Activated CD4-positive, alpha-beta memory T cell treated with anti-CD3 and anti-CD28 coated beads for 36 hours (primary cell): ENCODE data around the gene LRRIQ1. TPM values are rescaled to one million over a fixed set of nuclear protein-coding genes. Genes with fewer than 3 reads are reported as not detected.
"Not testable (repeated sequence)": the region's sequence is repeated elsewhere in the genome, so short reads cannot be mapped to it uniquely, and the experiment has no call there.

ENCODE experiments used
- CTCF ChIA-PET: fragments of 350-600 bp; sonication (Branson Sonifier 250); formaldehyde crosslinking; loops from one replicate; lab custom pipeline; 2021; ENCODE audit warnings: antibody characterized with exemption, inconsistent platforms; lab: Charles Lee
- POLR2A ChIA-PET: fragments of 350-600 bp; sonication (Branson Sonifier 250); formaldehyde crosslinking; loops from one replicate; lab custom pipeline; 2021; ENCODE audit warnings: antibody characterized with exemption; lab: Charles Lee
- DNase-seq: peaks from one replicate; pipeline ENCODE4 v3.0.0-alpha.2; 2020
- H3K27ac Mint-ChIP-seq: one replicate; pipeline ENCODE4 v1.8.0; 2021; ENCODE audit warnings: mixed read lengths
- H3K27me3 Mint-ChIP-seq: one replicate; pipeline ENCODE4 v1.8.0; 2021; ENCODE audit warnings: mixed read lengths
- H3K36me3 Mint-ChIP-seq: one replicate; pipeline ENCODE4 v1.8.0; 2021; ENCODE audit warnings: mixed read lengths
- H3K4me1 Mint-ChIP-seq: one replicate; pipeline ENCODE4 v1.8.0; 2021; ENCODE audit warnings: low read depth, mixed read lengths
- H3K4me3 Mint-ChIP-seq: one replicate; pipeline ENCODE4 v1.8.0; 2021; ENCODE audit warnings: mild to moderate bottlenecking, mixed read lengths
- H3K9me3 Mint-ChIP-seq: one replicate; pipeline ENCODE4 v1.8.0; 2021; ENCODE audit warnings: mixed read lengths
- intact Hi-C: fragments of 100-400 bp; cut with micrococcal nuclease; formaldehyde crosslinking; loops from one replicate; pipeline ENCODE4 v1.15.1; 2023
- total RNA-seq, 2 experiments: library from RNA; stranded (reverse); gene quantifications; one replicate each; pipeline ENCODE4 v1.2.3, GENCODE V29; 2021

The LRRIQ1 gene, protein sequence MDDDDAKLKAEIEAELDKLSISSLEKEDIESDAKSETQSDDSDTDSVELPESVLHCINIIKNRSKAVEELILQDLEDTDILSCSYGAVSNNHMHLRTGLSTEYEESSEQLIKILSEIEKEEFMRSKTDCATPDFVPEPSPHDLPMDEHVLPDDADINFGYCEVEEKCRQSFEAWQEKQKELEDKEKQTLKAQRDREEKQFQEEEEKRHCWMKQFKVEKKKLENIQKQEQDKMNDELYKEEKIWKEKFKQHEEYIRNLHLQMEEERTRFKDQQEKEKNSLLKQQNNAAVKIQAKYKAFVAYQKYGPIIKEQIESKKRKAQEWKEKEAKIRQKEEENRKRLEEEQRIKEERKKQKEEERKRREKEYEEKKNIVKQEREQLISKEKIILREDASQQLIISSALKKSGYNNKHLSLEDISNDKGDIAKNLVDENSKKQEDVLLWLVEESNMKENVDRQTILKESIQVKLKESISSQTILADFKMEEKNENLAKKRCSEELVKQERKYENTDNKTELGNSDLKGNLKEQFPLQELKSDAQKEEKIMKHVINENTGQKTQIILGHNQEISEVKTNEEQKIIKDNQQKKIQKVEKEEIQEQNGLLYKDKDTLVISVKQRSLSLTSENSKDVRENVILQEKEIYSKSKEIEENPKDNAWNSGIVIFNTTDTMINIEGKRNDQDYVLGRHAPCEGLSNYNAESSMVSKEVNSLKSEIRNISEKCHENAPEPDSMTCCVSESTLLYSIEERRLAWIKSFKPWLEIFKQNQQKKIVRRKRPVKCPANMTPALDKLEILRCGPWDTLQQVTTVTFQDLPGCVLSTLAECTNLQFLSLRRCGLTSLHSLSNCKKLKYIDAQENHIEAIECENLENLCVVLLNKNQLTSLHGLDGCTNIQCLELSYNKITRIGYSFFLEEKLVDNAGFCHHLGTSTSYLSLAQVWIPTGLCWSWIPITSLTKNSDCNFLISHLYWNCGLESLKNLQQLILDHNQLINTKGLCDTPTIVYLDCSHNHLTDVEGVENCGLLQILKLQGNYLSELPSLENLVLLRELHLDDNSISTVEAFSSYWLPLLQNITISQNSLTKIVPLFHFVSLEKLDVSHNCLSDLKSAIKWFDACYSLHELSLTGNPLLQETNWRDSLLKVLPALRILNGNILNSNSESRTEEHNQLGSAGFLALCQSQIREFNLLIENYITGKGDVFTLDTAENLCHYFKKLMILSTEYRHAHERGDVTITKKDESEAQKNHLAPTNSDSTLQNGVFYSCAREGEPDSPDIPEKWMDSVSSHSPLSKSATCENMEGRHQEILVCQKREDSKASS (N-terminal part only)
- not detected for total RNA-seq

DNA sequence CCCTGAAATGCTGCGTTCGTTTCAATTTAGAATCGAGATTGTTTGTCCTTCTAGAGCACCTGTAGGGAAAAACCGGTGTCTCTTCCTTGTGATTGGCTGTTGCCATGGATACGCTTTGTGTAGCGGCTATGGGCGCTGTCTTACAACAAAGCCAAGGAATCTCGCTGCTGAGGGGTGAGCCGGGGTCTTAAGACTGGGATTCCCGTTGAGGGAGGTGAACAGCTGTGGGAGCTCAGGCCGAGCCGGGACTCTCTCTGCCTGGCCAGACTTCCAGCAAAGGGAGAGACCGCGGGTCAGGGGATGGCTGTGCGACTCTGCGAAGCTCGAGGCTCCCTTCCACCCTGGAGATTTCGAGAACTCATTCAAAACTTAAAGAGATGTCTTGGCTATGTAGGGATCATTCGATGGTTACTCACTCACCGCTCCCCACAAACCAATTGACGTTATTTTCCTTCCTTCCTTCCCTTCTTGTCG is at the start of gene LRRIQ1, which contains the start of gene TSPAN19:
Gene LRRIQ1, plus strand, starts transcription at position 118 of the 474 bp plus-strand sequence. CDS start 1,826 bp downstream, outside the sequence.
Gene TSPAN19, minus strand, starts transcription at position 44 of the 474 bp plus-strand sequence. CDS start 6,331 bp downstream, outside the sequence.
- ChIA-PET CTCF (interaction anchor here (0.9 to 2.2 kb wide), 2 partner anchors 87 to 162 kb away, joined by 4 to 6 read pairs; no protein-coding TSS in a partner anchor), POLR2A (no interaction called here)
- Mint-ChIP-seq H3K27me3 (peaks cover 5% of the 10 kb centered on the region), H3K36me3 (no peaks in the 10 kb centered on the region), H3K9me3 (no peaks in the 10 kb centered on the region), H3K27ac (no peak within 1 kb of the TSS), H3K4me1 (peaks cover 3% of the 10 kb centered on the region), H3K4me3 (peak within 1 kb of the TSS; percentile 68)
- peak; percentile 42 for DNase-seq
- intact Hi-C loops: no loop called here

DNA sequence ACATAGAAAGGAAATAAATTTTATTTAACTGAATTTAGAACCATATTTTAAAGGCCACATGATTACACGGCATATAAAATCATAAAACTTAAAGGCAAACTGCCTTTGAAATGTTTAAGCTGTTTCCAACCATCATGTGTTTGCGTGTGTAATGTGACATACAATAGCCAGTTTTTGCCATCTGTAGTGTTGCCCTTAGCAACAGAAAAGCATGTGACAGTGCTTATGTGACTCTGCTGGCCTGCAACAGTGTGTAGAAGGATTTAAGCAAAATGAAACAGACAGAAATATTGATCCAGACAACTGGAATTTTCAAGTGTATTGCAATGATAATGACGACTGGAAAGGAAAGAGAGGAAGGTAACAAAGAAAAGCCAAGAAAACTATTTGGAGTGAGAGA is 49.6 kb upstream of the LRRIQ1 start:
- no peaks in the 10 kb centered on the region for H3K27me3 Mint-ChIP-seq
- no peak overlapping the region for H3K27ac Mint-ChIP-seq
- CTCF ChIA-PET: no interaction called here
- DNase-seq: no peak
- H3K36me3 Mint-ChIP-seq: no peaks in the 10 kb centered on the region
- H3K4me3 Mint-ChIP-seq: no peak overlapping the region
- POLR2A ChIA-PET: no interaction called here
- H3K4me1 Mint-ChIP-seq: no peaks in the 10 kb centered on the region
- H3K9me3 Mint-ChIP-seq: no peaks in the 10 kb centered on the region
- intact Hi-C loops: no loop called here

DNA sequence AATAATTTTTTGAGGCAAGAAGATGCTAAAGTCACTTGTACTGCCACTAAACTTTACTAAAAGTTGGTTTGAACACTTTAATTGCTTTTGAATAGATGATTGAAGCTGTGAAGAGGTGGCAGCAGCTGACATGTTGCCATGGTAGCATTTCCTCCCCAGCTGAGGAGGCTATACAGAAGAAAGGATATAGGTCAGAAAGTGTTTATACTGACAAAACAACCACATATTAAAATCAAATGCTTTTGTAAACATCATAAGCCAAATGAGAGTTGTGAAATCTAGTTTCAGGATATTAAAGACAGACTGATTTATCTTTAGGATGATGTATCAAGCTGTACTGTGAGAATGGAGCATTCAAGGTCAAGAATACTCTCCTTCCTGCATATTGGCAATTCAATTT is 41.7 kb upstream of the LRRIQ1 start:
- Mint-ChIP-seq H3K36me3 (no peaks in the 10 kb centered on the region), H3K9me3 (no peaks in the 10 kb centered on the region), H3K4me1 (peaks cover 2% of the 10 kb centered on the region), H3K27me3 (no peaks in the 10 kb centered on the region), H3K27ac (no peak overlapping the region), H3K4me3 (no peak overlapping the region)
- ChIA-PET CTCF (no interaction called here), POLR2A (no interaction called here)
- DNase-seq: no peak
- intact Hi-C loops: no loop called here

DNA sequence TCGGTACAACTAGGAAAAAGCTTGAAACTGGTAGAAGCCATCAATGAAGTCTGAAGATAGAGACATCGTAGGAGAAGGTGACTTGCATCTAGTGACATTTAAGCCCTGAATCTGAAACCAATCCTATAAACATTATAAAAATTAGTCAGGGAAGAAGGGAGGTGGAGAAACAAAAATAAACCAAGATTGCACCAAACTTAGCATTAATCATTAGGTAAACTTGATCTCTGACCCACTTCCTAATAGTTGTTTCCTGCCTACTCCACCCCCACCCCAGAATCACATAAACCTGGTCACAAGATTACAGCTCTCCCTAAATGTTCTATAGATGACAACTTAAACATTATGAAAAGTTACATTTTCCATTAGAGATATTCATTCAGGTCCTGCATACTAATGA is 40.5 kb upstream of the LRRIQ1 start:
- intact Hi-C loops: no loop called here
- Mint-ChIP-seq H3K9me3 (no peaks in the 10 kb centered on the region), H3K27me3 (no peaks in the 10 kb centered on the region), H3K27ac (no peak overlapping the region), H3K4me1 (peaks cover 2% of the 10 kb centered on the region), H3K4me3 (no peak overlapping the region), H3K36me3 (no peaks in the 10 kb centered on the region)
- ChIA-PET POLR2A (no interaction called here), CTCF (no interaction called here)
- DNase-seq: no peak

DNA sequence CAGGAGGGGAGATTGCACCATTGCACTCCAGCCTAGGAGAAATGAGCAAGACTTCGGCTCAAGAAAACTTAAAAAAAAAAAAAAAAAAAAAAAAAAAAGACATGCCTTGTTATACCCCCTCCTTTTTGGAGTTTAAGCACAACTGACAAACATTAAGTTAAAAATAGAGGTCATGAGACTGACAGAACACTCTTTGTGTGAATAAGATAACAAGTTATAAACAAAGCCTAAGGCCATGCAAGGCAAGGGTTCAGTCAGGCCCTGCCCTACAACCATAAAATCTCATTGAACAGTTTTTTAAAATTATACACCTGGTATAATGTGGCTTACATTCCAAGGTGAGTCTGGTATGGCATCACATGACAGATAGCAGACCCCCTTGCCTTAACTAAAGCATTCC is 39.4 kb upstream of the LRRIQ1 start:
- H3K27ac Mint-ChIP-seq: no peak overlapping the region
- H3K27me3 Mint-ChIP-seq: no peaks in the 10 kb centered on the region
- ChIA-PET CTCF (no interaction called here), POLR2A (no interaction called here)
- H3K4me1 Mint-ChIP-seq: peaks cover 2% of the 10 kb centered on the region
- no peaks in the 10 kb centered on the region for H3K9me3 Mint-ChIP-seq
- H3K36me3 Mint-ChIP-seq: no peaks in the 10 kb centered on the region
- no peak overlapping the region for H3K4me3 Mint-ChIP-seq
- DNase-seq: no peak
- intact Hi-C loops: no loop called here

DNA sequence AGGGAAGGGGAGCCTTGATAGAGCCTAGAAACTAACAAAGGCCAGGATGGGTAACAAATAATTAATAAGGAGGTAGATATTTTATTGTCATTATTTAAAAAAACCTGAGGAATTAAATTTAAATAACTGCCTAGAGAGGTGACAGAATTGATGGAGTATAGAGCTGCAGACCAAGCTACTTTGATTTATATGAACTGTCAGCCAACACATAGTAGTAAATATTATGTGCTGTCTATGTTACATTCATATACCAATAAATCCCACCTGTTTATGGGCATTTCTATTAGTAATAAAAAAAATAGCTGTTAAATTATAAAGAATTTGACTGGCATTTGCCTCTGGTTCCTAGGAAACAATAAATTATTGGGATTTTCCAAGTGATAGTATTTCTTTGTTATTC is 37.8 kb upstream of the LRRIQ1 start:
- peaks cover 2% of the 10 kb centered on the region for H3K4me1 Mint-ChIP-seq
- intact Hi-C loops: no loop called here
- H3K27ac Mint-ChIP-seq: no peak overlapping the region
- CTCF ChIA-PET: no interaction called here
- no peak for DNase-seq
- no peak overlapping the region for H3K4me3 Mint-ChIP-seq
- no peaks in the 10 kb centered on the region for H3K36me3 Mint-ChIP-seq
- POLR2A ChIA-PET: no interaction called here
- no peaks in the 10 kb centered on the region for H3K9me3 Mint-ChIP-seq
- H3K27me3 Mint-ChIP-seq: no peaks in the 10 kb centered on the region

DNA sequence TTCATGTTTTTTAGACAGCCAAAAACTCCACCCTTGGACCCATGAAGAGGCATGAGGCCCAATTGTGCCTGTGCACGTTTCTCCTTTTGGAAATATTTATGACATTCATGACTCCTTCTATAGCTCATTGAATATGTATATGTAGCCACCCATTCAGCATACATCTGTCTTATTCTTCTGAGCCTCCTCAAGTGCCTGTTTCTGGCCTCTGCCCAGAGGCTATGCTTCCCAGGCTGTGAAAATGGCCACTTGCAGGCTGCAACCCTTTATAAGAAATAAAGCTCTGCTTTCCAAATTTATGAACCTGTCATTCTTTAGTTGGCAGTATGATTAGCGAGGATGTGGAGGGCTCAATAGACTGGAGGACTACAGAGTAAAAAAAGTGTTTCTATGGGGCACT is 35.4 kb upstream of the LRRIQ1 start:
- Mint-ChIP-seq H3K4me3 (no peak overlapping the region), H3K4me1 (no peaks in the 10 kb centered on the region), H3K36me3 (no peaks in the 10 kb centered on the region), H3K9me3 (no peaks in the 10 kb centered on the region), H3K27me3 (no peaks in the 10 kb centered on the region), H3K27ac (no peak overlapping the region)
- ChIA-PET CTCF (no interaction called here), POLR2A (interaction anchor here (0.7 kb wide), 1 partner anchor 149 kb away, joined by 3 read pairs; no protein-coding TSS in a partner anchor)
- intact Hi-C loops: no loop called here
- DNase-seq: no peak

DNA sequence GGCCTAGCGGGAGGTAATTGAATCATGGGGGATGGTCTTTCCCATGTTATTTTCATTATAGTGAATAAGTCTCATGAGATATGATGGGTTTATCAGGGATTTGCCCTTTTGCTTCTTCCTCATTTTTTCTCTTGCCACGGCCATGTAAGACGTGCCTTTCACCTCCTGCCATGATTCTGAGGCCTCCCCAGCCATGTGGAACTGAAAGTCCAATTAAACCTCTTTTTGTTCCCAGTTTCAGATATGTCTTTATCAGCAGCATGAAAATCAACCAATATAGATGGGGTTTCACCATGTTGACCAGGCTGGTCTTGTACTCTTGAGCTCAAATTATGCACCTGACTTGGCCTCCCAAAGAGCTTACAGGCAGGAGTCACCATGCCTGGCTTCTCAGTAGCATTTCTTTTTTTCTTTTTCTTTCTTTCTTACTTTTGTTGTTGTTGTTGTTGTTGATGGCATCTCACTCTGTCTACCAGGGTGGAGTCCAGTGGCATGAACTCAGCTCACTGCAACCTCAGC is 33.3 kb upstream of the LRRIQ1 start:
- no peak for DNase-seq
- Mint-ChIP-seq H3K27me3 (no peaks in the 10 kb centered on the region), H3K36me3 (no peaks in the 10 kb centered on the region), H3K9me3 (no peaks in the 10 kb centered on the region), H3K27ac (no peak overlapping the region), H3K4me3 (no peak overlapping the region), H3K4me1 (no peaks in the 10 kb centered on the region)
- ChIA-PET CTCF (no interaction called here), POLR2A (no interaction called here)
- intact Hi-C loops: no loop called here

DNA sequence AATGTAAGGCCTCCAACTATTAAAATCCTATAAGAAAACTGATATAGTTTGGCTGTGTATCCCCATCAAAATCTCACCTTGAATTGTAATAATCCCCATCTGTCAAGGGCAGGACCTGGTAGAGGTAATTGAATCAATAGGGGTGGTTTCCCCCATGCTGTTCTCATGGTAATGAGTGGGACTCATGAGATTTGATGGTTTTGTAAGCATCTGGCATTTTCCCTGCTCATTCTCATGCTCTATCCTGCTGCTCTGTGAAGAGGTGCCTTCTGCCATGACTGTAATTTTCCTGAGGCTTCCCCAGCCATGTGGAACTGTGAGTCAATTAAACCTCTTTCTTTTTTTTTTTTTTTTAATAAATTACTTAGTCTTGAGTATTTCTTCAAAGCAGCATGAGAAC is 31.9 kb upstream of the LRRIQ1 start:
- no peaks in the 10 kb centered on the region for H3K9me3 Mint-ChIP-seq
- no peaks in the 10 kb centered on the region for H3K4me1 Mint-ChIP-seq
- CTCF ChIA-PET: no interaction called here
- intact Hi-C loops: no loop called here
- DNase-seq: no peak
- H3K36me3 Mint-ChIP-seq: no peaks in the 10 kb centered on the region
- no peak overlapping the region for H3K27ac Mint-ChIP-seq
- no peak overlapping the region for H3K4me3 Mint-ChIP-seq
- POLR2A ChIA-PET: no interaction called here
- no peaks in the 10 kb centered on the region for H3K27me3 Mint-ChIP-seq

DNA sequence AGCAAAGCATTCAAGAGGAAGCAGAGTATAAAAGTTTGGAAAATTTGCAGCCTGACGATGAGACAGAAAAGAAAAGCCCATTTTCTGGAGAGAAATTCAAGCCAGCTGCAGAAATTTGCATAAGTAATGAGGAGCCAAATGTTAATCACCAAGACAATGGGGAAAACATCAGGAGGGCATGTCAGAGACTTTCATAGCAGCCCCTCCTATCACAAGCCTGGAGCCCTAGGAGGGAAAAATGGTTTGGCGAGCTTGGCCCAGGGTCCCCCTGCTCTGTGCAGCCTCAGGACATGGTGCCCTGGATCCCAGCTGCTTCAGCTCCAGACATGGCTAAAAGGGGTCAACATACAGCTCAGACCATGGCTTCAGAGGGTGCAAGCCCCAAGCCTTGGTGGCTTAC is 31.1 kb upstream of the LRRIQ1 start:
- POLR2A ChIA-PET, intact Hi-C loops, H3K4me1 Mint-ChIP-seq, H3K27me3 Mint-ChIP-seq, DNase-seq, H3K36me3 Mint-ChIP-seq, CTCF ChIA-PET, H3K9me3 Mint-ChIP-seq, H3K4me3 Mint-ChIP-seq, H3K27ac Mint-ChIP-seq: not testable (repeated sequence)

DNA sequence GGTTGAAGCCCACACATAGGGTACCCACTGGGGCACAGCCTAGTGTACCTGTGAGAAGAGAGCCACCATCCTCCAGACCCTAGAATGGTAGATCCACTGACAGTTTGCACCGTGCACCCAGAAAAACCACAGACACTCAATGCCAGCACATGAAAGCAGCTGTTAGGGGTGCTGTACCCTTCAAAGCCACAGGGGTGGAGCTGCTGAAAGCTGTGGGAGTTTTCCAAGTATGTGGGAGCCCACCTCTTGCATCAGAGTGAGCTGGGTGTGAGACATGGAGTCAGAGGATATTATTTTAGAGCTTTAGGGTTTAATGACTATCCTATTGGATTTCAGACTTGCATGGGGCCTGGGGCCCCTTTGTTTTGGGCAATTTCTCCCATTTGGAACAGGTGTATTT is 30.5 kb upstream of the LRRIQ1 start:
- no peak for DNase-seq
- no peak overlapping the region for H3K27ac Mint-ChIP-seq
- no peaks in the 10 kb centered on the region for H3K36me3 Mint-ChIP-seq
- intact Hi-C loops: no loop called here
- H3K4me3 Mint-ChIP-seq: no peak overlapping the region
- no peaks in the 10 kb centered on the region for H3K27me3 Mint-ChIP-seq
- no peaks in the 10 kb centered on the region for H3K4me1 Mint-ChIP-seq
- CTCF ChIA-PET: no interaction called here
- no peaks in the 10 kb centered on the region for H3K9me3 Mint-ChIP-seq
- POLR2A ChIA-PET: no interaction called here
